GM19099 (cell line): Measurements from ENCODE around the gene CYTH1.

ENCODE experiments used
- POLR2A ChIP-seq: IDR thresholded peaks from 3 replicates; pipeline ENCODE4 v1.6.1; 2011; ENCODE audit warnings: low read depth; ENCODE audit not compliant: insufficient read length; ENCODE audit errors: extremely low read depth

The CYTH1 gene

GRCh38 chr17:78676412-78677302 is 105.4 kb downstream of the CYTH1 start:
- no peak for TF ChIP-seq POLR2A

GRCh38 chr17:78675836-78676235 is 106.2 kb downstream of the CYTH1 start:
- no peak for TF ChIP-seq POLR2A

- no peak for TF ChIP-seq POLR2A
These were observed 106.8 kb downstream of the CYTH1 start for GRCh38 chr17:78675316-78675616.

GRCh38 chr17:78674595-78675315 is 107.3 kb downstream of the CYTH1 start:
- TF ChIP-seq POLR2A, result no peak

GRCh38 chr17:78674156-78674555 is 107.9 kb downstream of the CYTH1 start:
- TF ChIP-seq POLR2A, result no peak

- no peak for TF ChIP-seq POLR2A
These were observed 108.7 kb downstream of the CYTH1 start for GRCh38 chr17:78673395-78673794.

GRCh38 chr17:78672871-78673371 is 109.2 kb downstream of the CYTH1 start:
- no peak for TF ChIP-seq POLR2A

- TF ChIP-seq POLR2A, result no peak
These were observed 110.1 kb downstream of the CYTH1 start for GRCh38 chr17:78672005-78672404.

- peak; percentile 20 for TF ChIP-seq POLR2A
These were observed 111.0 kb downstream of the CYTH1 start for GRCh38 chr17:78670850-78671725.

GRCh38 chr17:78669975-78670518 is 112.0 kb downstream of the CYTH1 start:
- TF ChIP-seq POLR2A, result no peak

GRCh38 chr17:78669256-78669974 is 112.7 kb downstream of the CYTH1 start:
- no peak for TF ChIP-seq POLR2A

GRCh38 chr17:78668847-78669246 is 113.2 kb downstream of the CYTH1 start:
- no peak for TF ChIP-seq POLR2A

GRCh38 chr17:78667741-78668640 is 114.1 kb downstream of the CYTH1 start:
- TF ChIP-seq POLR2A, result no peak
